Hematopoietic multipotent progenitor cell treated with erythropoietin and hydrocortisone succinate and interleukin-3 and kit ligand, for 8 days (in vitro differentiated cells): ENCODE results near the gene RAB7B.
A peak's percentile ranks its signal among the peaks of the same experiment; 100 is the strongest.
"Not testable (repeated sequence)": the region's sequence is repeated elsewhere in the genome, so short reads cannot be mapped to it uniquely, and the experiment has no call there.

Source experiments
- DNase-seq: peaks from one replicate; pipeline ENCODE4 v3.0.0-alpha.2; 2015

Gene RAB7B

GRCh38 chr1:206002871-206003801, at the start of gene RAB7B:
Gene RAB7B, minus strand, starts transcription at chr1:206003395. Its CDS starts 9,260 bp downstream, at chr1:205994135.
- no peak for DNase-seq

GRCh38 chr1:206052231-206052865, 49.2 kb upstream of the RAB7B start:
- DNase-seq = not testable (repeated sequence)

- peak; percentile 10 for DNase-seq
Measured at GRCh38 chr1:206050655-206051235, 47.5 kb upstream of the RAB7B start.

GRCh38 chr1:206049919-206050600, 46.9 kb upstream of the RAB7B start:
- DNase-seq = no peak

- DNase-seq = no peak
Measured at GRCh38 chr1:206049293-206049692, 46.1 kb upstream of the RAB7B start.

- no peak for DNase-seq
Measured at GRCh38 chr1:206048582-206048981, 45.4 kb upstream of the RAB7B start.

GRCh38 chr1:206047271-206047670, 44.1 kb upstream of the RAB7B start:
- DNase-seq = no peak

GRCh38 chr1:206041640-206042039, 38.4 kb upstream of the RAB7B start:
- no peak for DNase-seq

GRCh38 chr1:206040328-206040727, 37.1 kb upstream of the RAB7B start:
- no peak for DNase-seq

- DNase-seq = no peak
Measured at GRCh38 chr1:206039046-206039973, 36.1 kb upstream of the RAB7B start.

- no peak for DNase-seq
Measured at GRCh38 chr1:206037581-206037980, 34.4 kb upstream of the RAB7B start.

GRCh38 chr1:206036663-206037455, 33.7 kb upstream of the RAB7B start:
- no peak for DNase-seq

- DNase-seq = peak; percentile 37
Measured at GRCh38 chr1:206035027-206035426, 31.8 kb upstream of the RAB7B start.

- no peak for DNase-seq
Measured at GRCh38 chr1:206032380-206033140, 29.4 kb upstream of the RAB7B start.

GRCh38 chr1:206030714-206031113, 27.5 kb upstream of the RAB7B start:
- peak; percentile 87 for DNase-seq

GRCh38 chr1:206030191-206030590, 27.0 kb upstream of the RAB7B start:
- peak; percentile 74 for DNase-seq

- DNase-seq = peak; percentile 52
Measured at GRCh38 chr1:206029484-206029883, 26.3 kb upstream of the RAB7B start.

GRCh38 chr1:206025283-206025820, 22.2 kb upstream of the RAB7B start:
- DNase-seq = no peak

- DNase-seq = peak; percentile 42
Measured at GRCh38 chr1:206023695-206024094, 20.5 kb upstream of the RAB7B start, which contains the start of gene CTSE. Gene CTSE, minus strand, starts transcription at chr1:206023895. Its CDS starts 104 bp downstream, at chr1:206023791.

- DNase-seq = no peak
Measured at GRCh38 chr1:206022766-206023165, 19.6 kb upstream of the RAB7B start.
